ENCODE data around the gene CTNNBL1.

DNA sequence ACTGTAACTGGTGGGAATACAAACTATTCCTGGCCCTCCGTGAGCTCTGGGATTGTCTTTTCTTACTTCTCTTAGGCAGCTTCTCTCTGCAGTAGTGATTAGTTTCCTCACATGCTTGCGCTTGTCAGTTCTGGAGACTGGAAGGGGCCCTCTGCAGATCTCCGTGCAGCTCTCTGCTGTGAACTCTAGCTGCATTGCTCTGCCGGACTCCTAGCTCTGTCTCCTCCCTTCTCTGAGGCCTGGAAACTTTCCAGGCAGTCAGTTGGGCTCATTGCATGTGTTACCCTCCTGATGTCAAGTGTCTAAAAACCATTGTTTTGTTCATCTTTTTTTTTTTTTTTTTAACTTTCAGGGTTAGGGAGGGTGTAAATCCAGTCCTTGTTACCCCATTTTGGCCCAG is 102.3 kb downstream of the CTNNBL1 start:
- no peak for TF ChIP-seq POLR2A (IDR thresholded peaks at IDR 0.05)
- TF ChIP-seq CTCF (IDR thresholded peaks at IDR 0.05), result no peak

Data from heart left ventricle (tissue), 13 donors.